Measurements from ENCODE around the gene MC1R.

MC1R gene

DNA sequence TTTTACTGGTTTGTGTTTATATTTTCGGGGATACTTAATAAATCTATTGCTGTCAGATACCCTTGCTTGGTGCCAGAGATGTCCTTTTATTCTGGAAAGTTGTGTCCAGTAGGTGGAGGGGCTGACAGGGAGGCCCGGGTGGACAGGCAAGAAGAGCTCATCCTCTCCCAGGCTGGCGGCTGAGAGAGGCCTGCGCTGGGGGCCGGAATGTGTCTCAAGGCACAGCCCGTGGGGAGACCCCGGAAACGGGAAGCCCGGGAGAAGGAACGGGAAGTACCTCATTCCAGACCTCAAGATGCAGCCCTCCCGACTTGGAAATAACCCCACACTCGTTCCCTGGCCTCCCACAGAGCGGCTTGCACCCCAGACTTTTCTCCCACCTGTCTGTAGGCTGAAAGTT lies 17.4 kb downstream of the MC1R start:
- DNase-seq = no peak

GRCh38 chr16:89936508-89936907 lies 17.8 kb downstream of the MC1R start:
- no peak for DNase-seq

DNA sequence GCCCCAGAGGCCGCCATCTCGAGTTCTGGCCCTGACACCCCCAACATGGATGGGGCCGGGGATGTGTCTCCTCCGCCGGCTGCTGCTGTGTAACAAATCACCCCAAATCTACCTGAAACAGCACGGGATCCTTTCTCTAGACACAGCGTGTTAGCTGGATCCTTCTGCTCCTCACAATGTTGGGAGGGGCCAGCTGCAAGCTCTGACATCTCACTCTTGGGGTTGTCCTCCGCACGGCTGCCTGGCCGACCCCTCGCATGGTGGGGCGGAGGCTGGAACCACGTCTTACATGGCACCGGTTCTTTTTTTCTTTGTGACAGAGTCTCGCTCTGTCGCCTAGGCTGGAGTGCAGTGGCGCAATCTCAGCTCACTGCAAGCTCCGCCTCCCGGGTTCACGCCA lies 18.3 kb downstream of the MC1R start:
- DNase-seq = no peak

- DNase-seq = no peak
Measured at GRCh38 chr16:89938175-89938885, 19.7 kb downstream of the MC1R start.

DNA sequence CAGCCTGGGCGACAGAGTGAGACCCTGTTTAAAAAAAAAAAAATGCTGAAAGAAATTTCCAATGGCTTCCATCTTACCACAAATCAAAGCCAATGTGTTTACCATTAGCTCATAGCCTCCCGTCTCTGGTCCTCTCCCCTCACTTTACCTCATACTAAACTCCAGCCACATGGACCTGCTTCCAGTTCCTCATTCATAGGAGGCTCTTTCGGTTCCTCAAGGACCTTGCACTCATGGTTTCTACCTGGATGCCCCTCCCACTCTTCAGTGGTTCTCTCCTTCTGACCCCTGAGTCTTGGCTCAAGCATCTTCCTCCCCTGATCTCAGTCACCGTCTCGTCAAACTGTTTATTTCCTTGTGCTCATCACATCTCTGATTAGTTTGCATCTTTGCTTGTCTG lies 26.1 kb downstream of the MC1R start:
- DNase-seq = no peak

GRCh38 chr16:89945654-89946053 lies 27.0 kb downstream of the MC1R start:
- no peak for DNase-seq

GRCh38 chr16:89946515-89946914 lies 27.9 kb downstream of the MC1R start:
- DNase-seq = no peak

- DNase-seq = no peak
Measured at GRCh38 chr16:89949121-89949742, 30.6 kb downstream of the MC1R start.

DNA sequence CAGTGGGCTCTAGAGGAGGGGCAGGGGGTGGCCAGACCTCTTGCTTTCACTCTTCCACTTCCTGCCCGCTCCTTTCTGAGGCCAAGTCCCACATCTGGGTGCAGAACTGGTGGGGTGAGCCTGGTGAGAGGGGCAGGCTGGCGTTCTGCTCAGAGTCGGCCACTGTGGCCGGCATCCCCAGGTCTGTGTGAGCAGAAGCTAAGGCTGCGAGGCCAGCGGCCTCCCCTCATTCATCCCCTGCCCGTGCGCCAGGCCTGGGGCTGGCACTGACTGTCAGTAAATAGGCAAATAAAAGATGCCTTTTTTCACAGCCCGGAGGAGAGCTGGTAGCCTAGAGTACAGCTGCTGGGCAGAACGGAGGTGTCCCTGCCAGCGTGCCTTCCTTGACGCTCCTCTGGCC lies 31.1 kb downstream of the MC1R start:
- DNase-seq = no peak

GRCh38 chr16:89951509-89951908 lies 32.8 kb downstream of the MC1R start:
- DNase-seq = no peak

GRCh38 chr16:89952049-89952448 lies 33.4 kb downstream of the MC1R start:
- DNase-seq = no peak

DNA sequence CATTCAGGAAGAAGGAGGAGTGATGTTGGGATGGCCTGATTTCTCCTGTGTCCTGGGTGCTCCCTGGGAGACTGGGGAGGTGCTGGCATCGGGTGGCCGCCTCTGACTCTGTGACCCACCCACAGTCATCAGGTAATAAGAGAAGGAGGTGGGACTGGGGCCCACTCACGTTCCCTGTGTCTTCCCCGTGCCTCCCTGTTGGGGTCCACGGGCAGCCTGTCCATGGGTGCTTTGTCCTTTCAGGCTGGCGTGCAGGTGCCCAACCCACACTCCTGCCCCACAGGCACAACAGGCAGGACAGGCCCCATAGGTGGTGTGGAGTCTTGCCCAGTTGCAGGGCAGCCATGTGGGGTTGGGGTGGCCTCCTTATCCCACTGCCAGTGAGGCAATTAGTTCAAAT lies 33.9 kb downstream of the MC1R start:
- DNase-seq = no peak

GRCh38 chr16:89953671-89954406 lies 35.2 kb downstream of the MC1R start:
- DNase-seq = no peak

DNA sequence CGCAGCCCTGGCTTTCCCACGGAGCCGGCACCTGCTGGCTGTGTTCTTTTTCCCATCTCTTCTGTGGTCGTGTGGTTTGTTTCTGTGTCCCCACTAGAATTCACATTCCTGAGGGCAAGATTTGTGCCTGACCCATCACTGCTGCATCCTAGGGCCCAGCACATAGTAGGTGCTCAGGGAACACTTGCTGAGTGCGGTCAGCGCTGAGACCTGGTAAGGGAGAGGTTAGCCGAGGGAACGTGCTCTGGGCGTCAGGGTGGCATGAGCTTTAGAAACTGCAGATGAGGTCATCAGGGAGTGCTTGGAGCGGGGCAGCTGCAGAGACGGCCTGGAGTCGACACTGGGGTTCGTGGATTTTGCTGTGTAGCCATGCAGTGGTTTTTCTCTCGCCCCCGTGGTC lies 35.8 kb downstream of the MC1R start:
- no peak for DNase-seq

DNA sequence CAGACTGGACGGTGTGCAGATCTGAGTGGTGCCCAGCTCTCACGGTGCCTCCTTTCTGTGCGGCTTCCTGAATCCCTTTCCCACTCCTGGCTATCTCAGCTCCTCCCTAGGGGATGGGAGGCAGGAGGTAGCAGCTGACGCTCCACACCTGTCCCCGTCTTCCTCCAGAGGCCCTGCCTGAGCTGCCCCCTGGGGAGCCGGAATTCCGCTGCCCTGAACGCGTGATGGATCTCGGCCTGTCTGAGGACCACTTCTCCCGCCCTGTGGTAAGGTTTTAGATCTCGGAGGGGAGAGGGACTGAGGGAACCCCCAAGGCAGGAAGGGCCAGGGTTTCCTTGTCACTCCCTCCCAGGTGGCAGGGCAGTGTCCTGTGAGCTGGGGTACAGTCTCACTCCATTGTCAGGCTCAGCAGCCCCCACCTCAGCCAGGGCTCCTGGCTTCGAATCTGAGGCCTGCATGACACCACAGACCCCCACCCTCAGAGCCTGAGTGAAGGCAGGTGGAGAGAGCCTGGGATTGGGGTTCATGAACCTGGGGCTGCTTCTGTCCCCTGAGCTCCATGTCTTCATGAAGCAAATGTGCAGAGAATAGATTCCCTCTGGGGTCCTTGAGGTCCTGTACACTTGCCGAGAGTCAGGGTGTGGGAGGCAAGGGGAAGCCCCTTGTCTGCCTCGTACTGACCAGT lies 36.5 kb downstream of the MC1R start:
- no peak for DNase-seq

DNA sequence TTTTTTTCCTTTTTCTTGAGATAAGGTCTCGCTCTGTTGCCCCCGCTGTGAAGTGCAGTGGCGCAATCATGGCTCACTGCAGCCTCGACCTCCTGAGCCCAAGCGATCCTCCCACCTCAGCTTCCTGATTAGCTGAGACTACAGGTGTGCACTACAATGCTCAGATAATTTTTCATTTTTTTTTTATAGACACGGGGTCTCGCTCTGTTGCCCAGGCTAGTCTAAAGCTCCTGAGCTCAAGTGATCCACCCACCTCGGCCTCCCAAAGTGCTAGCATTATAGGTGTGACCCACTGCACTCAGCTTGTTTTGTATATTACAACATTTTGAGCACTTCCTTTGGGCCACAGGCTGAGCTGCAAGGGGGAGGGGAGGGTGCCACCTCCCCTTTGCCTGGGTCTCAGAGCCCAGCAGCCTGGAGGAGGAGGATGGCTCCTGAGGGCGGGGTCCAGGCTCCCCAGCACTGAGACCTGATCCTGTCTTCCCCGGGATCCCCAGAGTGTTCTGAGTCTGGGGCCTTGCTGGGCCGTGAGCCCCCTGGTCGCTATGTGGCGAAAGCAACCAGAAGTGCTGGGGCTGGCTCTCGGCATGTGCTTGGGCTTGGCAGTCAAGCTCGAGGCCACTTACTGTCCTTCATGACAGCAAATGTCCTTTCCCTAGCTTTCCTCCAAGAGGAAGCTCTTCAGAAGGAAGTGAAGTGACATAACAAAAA lies 38.0 kb downstream of the MC1R start:
- no peak for DNase-seq

DNA sequence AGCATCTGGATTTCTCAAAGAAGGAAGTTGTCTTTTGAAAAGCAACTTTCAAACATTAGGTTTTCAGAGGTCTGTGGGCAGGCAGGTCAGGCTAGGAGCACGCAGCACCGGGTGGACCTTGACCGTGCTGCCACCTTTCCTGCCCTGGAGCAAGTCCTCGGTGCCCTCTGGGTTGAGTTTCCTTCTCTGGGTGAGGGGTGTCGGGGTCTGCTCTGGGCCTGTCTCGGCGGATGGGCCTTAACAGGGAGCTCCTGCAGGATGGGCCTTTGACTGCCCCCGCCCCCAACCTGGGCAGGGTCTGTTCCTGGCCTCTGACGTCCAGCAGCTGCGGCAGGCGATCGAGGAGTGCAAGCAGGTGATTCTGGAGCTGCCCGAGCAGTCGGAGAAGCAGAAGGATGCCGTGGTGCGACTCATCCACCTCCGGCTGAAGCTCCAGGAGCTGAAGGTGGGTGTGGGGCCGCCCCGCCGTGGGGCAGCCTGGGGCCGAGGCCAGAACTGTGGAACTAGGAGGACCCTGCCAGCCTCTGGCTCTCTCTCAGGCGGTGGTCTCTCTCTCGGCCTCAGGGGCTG lies 38.6 kb downstream of the MC1R start:
- DNase-seq = no peak

GRCh38 chr16:89958068-89958467 lies 39.4 kb downstream of the MC1R start:
- peak; percentile 35 for DNase-seq

GRCh38 chr16:89958596-89958995 lies 39.9 kb downstream of the MC1R start:
- no peak for DNase-seq

DNA sequence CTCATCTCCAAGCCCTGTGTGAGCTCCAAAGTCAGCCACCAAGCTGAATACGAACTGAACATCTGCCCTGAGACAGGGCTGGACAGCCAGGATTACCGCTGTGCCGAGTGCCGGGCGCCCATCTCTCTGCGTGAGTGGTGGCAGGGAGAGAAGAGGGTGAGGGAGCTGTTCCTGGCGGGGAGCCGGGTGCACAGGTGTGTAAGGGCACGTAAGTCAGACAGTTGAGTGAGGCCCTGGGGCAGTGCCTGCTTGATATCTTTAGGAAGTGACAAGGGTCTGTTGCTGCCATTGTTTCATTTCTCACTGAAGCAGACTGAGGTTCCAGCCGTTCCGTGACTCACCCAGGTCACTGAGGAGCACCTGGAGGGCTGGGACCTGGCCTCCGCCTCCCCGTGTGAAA lies 42.3 kb downstream of the MC1R start:
- DNase-seq = no peak

GRCh38 chr16:89961920-89962319 lies 43.3 kb downstream of the MC1R start:
- DNase-seq = no peak

- no peak for DNase-seq
Measured at GRCh38 chr16:89962754-89963498, 44.3 kb downstream of the MC1R start.

All from stimulated activated CD8-positive, alpha-beta memory T cell treated with anti-CD3 and anti-CD28 coated beads, Interleukin-4, amount 100 ng/mL, for 48 hours (primary cell).